BE2C (cell line): ENCODE data around the gene NSUN4.
"Not testable (repeated sequence)": the region's sequence is repeated elsewhere in the genome, so short reads cannot be mapped to it uniquely, and the experiment has no call there.

Experiments used
- DNase-seq: peaks from one replicate; pipeline ENCODE4 v3.0.0-alpha.2; 2020
- H3K27me3 ChIP-seq: fragments of 250-450 bp; sonication (Bioruptor Pico); 2 replicates; pipeline ENCODE4 v1.5.1; 2020; ENCODE audit warnings: mild to moderate bottlenecking
- H3K36me3 ChIP-seq: fragments of 250-450 bp; sonication (Bioruptor Pico); 2 replicates; pipeline ENCODE4 v1.5.1; 2020; ENCODE audit warnings: mild to moderate bottlenecking
- H3K4me1 ChIP-seq: fragments of 250-450 bp; sonication (Bioruptor Pico); 2 replicates; pipeline ENCODE4 v1.5.1; 2020
- H3K4me3 ChIP-seq: 2 replicates; pipeline ENCODE4 v1.5.1; 2011; ENCODE audit warnings: low read depth, low read length
- H3K9me3 ChIP-seq: fragments of 250-450 bp; sonication (Bioruptor Pico); 2 replicates; pipeline ENCODE4 v1.5.1; 2020
- TF ChIP-seq, protein P1 (sequence below): IDR thresholded peaks from 2 replicates; pipeline ENCODE4 v1.5.1; 2012; ENCODE audit warnings: mild to moderate bottlenecking, low read depth, low read length

Gene NSUN4

DNA sequence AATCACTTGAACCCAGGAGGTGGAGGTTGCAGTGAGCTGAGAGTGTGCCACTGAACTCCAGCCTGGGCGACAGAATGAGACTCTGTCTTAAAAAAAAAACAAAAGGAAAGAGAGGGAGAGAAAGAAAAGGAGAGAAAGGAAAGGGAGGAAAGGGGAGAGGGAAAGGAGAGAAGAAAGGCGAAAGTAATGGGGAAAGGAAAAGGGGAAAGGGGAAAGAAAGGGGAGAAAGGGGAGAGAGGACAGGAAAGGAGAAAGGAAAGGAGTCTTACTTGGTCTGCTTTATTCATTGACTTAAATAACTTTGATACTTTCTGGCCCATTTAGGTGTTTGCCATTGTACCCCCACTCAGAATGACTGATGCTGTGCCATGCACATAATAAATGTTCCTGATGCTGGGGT, 11.8 kb downstream of the NSUN4 start:
- H3K4me1 ChIP-seq, result no peaks in the 10 kb centered on the region
- H3K36me3 ChIP-seq, result peaks cover 12% of the 10 kb centered on the region
- H3K4me3 ChIP-seq, result no peak overlapping the region
- no peak for DNase-seq
- no peaks in the 10 kb centered on the region for H3K9me3 ChIP-seq
- no peaks in the 10 kb centered on the region for H3K27me3 ChIP-seq
- TF ChIP-seq, protein P1, sequence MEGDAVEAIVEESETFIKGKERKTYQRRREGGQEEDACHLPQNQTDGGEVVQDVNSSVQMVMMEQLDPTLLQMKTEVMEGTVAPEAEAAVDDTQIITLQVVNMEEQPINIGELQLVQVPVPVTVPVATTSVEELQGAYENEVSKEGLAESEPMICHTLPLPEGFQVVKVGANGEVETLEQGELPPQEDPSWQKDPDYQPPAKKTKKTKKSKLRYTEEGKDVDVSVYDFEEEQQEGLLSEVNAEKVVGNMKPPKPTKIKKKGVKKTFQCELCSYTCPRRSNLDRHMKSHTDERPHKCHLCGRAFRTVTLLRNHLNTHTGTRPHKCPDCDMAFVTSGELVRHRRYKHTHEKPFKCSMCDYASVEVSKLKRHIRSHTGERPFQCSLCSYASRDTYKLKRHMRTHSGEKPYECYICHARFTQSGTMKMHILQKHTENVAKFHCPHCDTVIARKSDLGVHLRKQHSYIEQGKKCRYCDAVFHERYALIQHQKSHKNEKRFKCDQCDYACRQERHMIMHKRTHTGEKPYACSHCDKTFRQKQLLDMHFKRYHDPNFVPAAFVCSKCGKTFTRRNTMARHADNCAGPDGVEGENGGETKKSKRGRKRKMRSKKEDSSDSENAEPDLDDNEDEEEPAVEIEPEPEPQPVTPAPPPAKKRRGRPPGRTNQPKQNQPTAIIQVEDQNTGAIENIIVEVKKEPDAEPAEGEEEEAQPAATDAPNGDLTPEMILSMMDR, result no peak

DNA sequence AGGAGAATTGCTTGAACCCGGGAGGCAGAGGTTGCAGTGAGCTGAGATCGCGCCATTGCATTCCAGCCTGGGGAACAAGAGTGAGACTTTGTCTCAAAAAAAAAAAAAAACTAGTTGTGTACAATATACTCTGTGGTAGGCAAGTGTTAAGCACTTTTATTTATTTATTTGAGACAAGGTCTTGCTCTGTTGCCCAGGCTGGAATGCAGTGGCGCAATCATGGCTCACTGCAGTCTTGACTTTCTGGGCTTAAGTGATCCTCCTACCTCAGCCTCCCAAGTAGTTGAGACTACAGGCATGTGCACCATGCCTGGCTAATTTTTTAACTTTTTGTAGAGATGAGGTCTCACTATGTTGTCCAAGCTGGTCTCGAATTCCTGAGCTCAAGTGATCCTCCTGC, 15.3 kb downstream of the NSUN4 start:
- H3K4me1 ChIP-seq, DNase-seq, H3K4me3 ChIP-seq, H3K9me3 ChIP-seq, H3K36me3 ChIP-seq, H3K27me3 ChIP-seq: not testable (repeated sequence)

DNA sequence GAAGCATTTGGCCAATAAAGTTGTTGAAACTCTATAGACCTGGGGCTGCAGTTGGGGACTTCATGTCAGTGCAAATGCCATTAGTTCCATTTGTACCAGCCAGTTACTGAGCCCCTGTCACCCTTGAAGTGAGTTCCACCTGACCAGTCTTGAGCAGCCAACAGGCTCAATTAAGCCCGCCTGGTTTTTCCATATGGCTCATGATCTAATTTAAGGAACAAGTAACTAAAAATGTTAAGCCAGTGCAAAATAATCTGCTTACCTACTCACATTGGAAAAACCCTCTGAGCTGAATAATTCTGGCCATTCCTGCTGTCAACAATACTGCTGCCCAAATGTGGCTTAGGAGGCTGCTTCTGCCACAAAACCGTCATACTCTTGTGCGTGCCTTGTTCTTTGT, 21.6 kb downstream of the NSUN4 start:
- Histone ChIP-seq H3K4me3 (no peak overlapping the region), H3K9me3 (no peaks in the 10 kb centered on the region), H3K36me3 (0 out of 2 replicates have a peak, but pooled peaks cover 9% of the 10 kb centered on the region), H3K27me3 (no peaks in the 10 kb centered on the region), H3K4me1 (no peaks in the 10 kb centered on the region)
- DNase-seq, result no peak
- TF ChIP-seq, protein P1, result no peak

DNA sequence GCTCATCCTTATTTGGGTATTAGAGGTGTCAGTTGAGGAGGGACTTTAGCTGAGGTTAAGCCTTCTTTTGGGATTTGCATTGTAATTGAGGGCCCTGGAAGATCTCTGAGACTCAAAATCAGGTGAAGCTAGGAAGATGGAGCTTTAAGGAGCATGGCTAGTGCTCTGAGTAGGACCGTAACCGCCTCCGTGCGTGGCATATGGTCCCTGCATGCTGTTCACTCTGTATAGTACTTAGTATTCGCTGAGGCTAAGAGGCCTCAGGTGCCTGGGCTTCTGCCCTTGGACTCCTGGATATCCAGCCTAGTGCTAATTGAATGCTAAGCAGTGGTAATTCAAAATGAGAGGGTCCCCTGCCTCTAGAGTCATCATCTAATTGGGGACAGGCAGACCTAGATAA, 22.5 kb downstream of the NSUN4 start:
- Histone ChIP-seq H3K4me1 (no peaks in the 10 kb centered on the region), H3K36me3 (0 out of 2 replicates have a peak, but pooled peaks cover 9% of the 10 kb centered on the region), H3K9me3 (no peaks in the 10 kb centered on the region), H3K27me3 (no peaks in the 10 kb centered on the region), H3K4me3 (no peak overlapping the region)
- TF ChIP-seq, protein P1, result no peak
- DNase-seq, result no peak

DNA sequence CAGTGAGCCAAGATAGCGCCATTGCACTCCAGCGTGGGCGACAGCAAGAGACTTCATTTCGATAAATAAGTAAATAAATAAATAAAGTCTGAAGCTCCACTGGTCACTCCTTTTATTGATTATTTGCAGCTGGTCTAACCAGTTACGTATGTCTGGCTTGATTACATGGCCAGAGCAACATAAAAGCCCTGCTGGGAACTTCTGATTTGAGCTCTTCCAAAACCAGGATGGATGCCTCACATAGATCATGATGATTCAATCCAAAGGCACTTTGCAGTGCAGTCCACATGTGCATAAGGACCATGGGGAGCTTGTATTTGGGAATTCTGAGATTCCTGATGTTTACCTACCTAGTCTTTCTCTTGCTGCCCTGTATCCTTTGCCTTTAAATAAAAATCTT, 24.0 kb downstream of the NSUN4 start:
- H3K36me3 ChIP-seq, result 0 out of 2 replicates have a peak, but pooled peaks cover 9% of the 10 kb centered on the region
- TF ChIP-seq, protein P1, result no peak
- DNase-seq, result no peak
- no peaks in the 10 kb centered on the region for H3K9me3 ChIP-seq
- H3K4me3 ChIP-seq, result no peak overlapping the region
- no peaks in the 10 kb centered on the region for H3K27me3 ChIP-seq
- H3K4me1 ChIP-seq, result no peaks in the 10 kb centered on the region

DNA sequence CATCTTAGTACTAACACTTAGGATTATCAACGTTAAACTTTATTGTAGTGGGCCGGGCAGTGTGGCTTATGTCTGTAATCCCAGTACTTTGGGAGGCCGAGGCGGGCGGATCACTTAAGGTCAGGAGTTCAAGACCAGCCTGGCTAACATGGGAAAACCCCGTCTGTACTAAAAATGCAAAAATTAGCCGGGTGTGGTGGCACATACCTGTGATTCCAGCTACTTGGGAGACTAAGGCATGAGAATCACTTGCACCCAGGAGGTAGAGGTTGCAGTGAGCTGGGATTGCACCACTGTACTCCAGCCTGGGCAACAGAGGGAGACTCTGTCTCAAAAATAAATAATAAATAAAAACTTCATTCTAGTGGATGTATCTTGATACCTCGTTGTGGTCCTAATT, 25.2 kb downstream of the NSUN4 start:
- not testable (repeated sequence) for H3K36me3 ChIP-seq, H3K4me3 ChIP-seq, H3K4me1 ChIP-seq, H3K9me3 ChIP-seq, DNase-seq, H3K27me3 ChIP-seq

DNA sequence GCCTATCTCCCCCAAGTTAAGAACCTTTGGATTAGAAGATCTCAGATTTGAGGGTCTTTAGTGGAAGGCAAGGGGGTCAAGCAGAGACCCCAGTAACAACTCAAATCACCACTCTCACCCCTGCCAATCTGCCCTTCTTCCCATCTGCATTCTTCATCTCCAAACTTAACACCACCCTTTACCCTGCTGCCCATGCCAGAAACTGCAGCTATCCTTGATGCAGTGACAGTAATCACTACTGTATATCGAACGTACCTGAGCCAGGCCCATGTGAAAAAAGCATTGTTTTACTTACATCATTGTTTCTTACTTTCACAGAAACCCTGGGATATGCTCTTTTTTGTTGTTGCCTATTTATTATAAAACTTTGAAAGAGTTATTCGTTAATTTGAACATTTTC, 26.5 kb downstream of the NSUN4 start:
- Histone ChIP-seq H3K4me1 (no peaks in the 10 kb centered on the region), H3K36me3 (0 out of 2 replicates have a peak, but pooled peaks cover 6% of the 10 kb centered on the region), H3K4me3 (no peak overlapping the region), H3K27me3 (no peaks in the 10 kb centered on the region), H3K9me3 (no peaks in the 10 kb centered on the region)
- DNase-seq, result no peak
- TF ChIP-seq, protein P1, result no peak

DNA sequence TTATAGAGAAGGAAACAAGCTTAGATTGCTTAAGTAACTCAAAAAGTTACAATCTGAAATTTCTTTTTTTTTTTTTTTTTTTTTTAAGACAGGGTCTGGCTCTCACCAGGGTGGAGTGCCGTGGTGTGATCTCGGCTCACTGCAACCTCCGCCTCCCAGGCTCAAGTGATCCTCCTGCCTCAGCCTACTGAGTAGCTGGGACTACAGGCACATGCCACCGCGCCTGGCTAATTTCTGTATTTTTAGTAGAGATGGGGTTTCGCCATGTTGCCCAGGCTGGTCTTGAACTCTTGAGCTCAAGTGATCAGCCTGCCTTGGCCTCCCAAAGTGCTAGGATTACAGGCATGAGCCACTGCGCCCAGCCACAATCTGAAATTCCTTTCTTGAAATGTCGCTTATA, 27.1 kb downstream of the NSUN4 start:
- not testable (repeated sequence) for H3K27me3 ChIP-seq, DNase-seq, H3K4me3 ChIP-seq, H3K36me3 ChIP-seq, H3K4me1 ChIP-seq, H3K9me3 ChIP-seq
